ENCODE results near the gene MAP3K15.

Gene MAP3K15

GRCh38 chrX:19344661-19345060 lies 170.6 kb downstream of the MAP3K15 start:
- DNase-seq (ENCODE audit: low spot score), result no peak

- peak; percentile 91 for DNase-seq (ENCODE audit: low spot score)
Measured at GRCh38 chrX:19343535-19344408, 171.5 kb downstream of the MAP3K15 start, which contains the start of gene PDHA1. PDHA1 (plus strand) TSS chrX:19343927; CDS start chrX:19344038, 111 bp downstream.

GRCh38 chrX:19343085-19343534 lies 172.2 kb downstream of the MAP3K15 start:
- DNase-seq (ENCODE audit: low spot score), result no peak

GRCh38 chrX:19342331-19342906 lies 172.9 kb downstream of the MAP3K15 start:
- DNase-seq (ENCODE audit: low spot score), result no peak

GRCh38 chrX:19334945-19335626 lies 180.2 kb downstream of the MAP3K15 start:
- no peak for DNase-seq (ENCODE audit: low spot score)

GRCh38 chrX:19332983-19333382 lies 182.3 kb downstream of the MAP3K15 start:
- DNase-seq (ENCODE audit: low spot score), result no peak

GRCh38 chrX:19331831-19332230 lies 183.5 kb downstream of the MAP3K15 start:
- no peak for DNase-seq (ENCODE audit: low spot score)

GRCh38 chrX:19326567-19326966 lies 188.7 kb downstream of the MAP3K15 start:
- DNase-seq (ENCODE audit: low spot score), result no peak

Measured in CD4-positive, alpha-beta T cell treated with Interleukin-15 for 4 hours (primary cell).